H1 (cell line): ENCODE data around the gene IPO11. TPM values are rescaled to one million over a fixed set of nuclear protein-coding genes. Genes with fewer than 3 reads are reported as not detected.

Experiments
- polyA plus RNA-seq, 7 experiments: library from polyadenylated mRNA; depleted of rRNA in 3 of 7; stranded (reverse) in 5 of 7; unstranded in 2 of 7; fragments of >200 nt in 5 of 7; fragments of 200-250 nt in 2 of 7; gene quantifications; 1 replicate in 5 of 7; 2 replicates in 1 of 7; 4 replicates in 1 of 7; pipeline versions ENCODE4 v1.2.1 to v1.2.3, GENCODE V29; 2011 to 2013; ENCODE audit warnings: missing spikeins in 2 of 7, mixed read lengths in 2 of 7
- total RNA-seq: library from RNA; stranded (reverse); fragmentation: NEBNext Ultra II Directional; extraction: Animal tissue kit (Norgen Biotek cat#: 25700); gene quantifications from 2 replicates; pipeline ENCODE4 v1.2.1, GENCODE V29; 2021
- TF ChIP-seq, protein P1 (sequence below): IDR thresholded peaks from 2 replicates; pipeline ENCODE4 v1.6.1; 2012; ENCODE audit warnings: inconsistent platforms

IPO11 gene
- total and polyA plus RNA-seq, 2 of the 8 experiments (the other 6 are each of a cell fraction or from before 2014, with no cell fraction given): 23.6 to 64.4 TPM

DNA sequence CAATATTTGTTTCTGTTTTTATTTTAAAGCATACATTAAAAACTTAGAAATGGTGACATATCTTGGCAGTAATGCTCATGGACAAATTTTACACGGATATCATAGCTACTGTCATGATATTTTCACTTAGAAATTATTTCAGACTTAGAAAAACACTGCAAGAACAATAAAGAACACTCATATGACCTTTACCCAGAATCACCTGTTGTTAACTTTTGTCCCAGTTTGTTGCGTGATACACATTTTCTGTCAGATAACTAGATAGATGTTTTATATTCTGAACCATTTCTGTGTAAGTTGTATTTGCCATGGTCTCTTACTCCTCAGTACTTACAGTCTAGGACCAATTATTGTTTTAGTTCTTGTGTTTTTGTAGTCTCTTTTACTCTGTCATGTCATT, 162.5 kb downstream of the IPO11 start (continued):
- TF ChIP-seq, protein P1, sequence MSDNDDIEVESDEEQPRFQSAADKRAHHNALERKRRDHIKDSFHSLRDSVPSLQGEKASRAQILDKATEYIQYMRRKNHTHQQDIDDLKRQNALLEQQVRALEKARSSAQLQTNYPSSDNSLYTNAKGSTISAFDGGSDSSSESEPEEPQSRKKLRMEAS: no peak
